Astrocyte of the spinal cord (primary cell): ENCODE data around the gene PHTF1.

Source experiments
- DNase-seq: peaks from one replicate; pipeline ENCODE4 v3.0.0; 2011; ENCODE audit warnings: low read depth, low spot score
- H3K4me3 ChIP-seq: 2 replicates; pipeline ENCODE4 v1.5.1; 2011; ENCODE audit warnings: low read depth, mild to moderate bottlenecking, low read length, moderate library complexity
- in situ Hi-C: cut with HindIII; loops from 2 replicates; pipeline ENCODE4 v1.10.0; 2017; ENCODE audit warnings: low sequenced_read_pairs
- TF ChIP-seq, protein P1 (sequence below): IDR thresholded peaks from 2 replicates; pipeline ENCODE4 v1.5.1; 2012; ENCODE audit warnings: low read depth, mild to moderate bottlenecking, low read length, inconsistent platforms

PHTF1 gene

DNA sequence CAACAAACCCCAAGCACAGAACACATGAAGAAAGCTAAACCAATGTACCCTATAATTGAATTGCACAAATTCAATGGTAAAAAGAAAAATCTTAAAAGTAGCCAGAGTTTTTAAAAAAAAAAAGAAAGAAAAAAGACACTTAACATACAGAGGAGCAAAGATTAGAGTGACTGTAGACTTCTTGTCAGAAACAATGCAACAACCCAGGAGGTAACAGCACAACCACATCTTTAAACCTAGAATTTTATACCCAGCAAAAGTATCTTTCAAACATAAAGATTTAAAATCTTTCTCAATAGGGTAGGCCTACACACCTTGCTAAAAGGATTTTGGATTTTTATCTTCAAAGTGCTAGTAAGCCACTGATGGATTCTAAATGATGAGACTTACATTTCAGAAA, 64.4 kb downstream of the PHTF1 start:
- TF ChIP-seq, protein P1, sequence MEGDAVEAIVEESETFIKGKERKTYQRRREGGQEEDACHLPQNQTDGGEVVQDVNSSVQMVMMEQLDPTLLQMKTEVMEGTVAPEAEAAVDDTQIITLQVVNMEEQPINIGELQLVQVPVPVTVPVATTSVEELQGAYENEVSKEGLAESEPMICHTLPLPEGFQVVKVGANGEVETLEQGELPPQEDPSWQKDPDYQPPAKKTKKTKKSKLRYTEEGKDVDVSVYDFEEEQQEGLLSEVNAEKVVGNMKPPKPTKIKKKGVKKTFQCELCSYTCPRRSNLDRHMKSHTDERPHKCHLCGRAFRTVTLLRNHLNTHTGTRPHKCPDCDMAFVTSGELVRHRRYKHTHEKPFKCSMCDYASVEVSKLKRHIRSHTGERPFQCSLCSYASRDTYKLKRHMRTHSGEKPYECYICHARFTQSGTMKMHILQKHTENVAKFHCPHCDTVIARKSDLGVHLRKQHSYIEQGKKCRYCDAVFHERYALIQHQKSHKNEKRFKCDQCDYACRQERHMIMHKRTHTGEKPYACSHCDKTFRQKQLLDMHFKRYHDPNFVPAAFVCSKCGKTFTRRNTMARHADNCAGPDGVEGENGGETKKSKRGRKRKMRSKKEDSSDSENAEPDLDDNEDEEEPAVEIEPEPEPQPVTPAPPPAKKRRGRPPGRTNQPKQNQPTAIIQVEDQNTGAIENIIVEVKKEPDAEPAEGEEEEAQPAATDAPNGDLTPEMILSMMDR: no peak
- DNase-seq: no peak
- no peak overlapping the region for H3K4me3 ChIP-seq
- in situ Hi-C loops: no loop called here

DNA sequence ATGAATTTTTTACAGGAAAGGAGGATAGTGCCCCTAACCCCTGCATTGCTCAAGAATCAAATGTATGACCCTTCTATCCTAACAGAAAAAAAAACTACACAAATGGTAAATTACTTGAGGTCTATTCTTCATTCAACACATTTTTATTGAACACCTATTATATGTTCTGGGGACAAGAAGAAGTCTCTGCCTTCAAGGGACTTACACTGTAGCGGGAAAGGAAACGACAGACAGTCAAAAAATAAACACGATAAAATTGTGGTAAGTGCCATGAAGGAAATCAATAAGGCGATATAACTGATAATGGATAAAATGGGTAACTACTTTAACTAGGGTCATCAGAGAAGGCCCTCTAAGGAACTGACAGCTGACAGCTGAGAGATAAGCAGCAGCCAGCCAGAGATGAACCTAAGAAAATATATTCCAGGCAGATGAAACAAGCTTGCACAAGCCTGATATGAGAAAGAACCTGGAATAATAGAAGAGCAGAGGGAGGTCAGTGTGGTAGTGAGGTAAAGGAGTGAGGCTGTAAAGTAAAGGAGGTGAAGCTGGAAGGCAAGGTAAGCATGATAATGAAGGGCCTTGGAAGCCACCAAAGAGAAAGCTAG, 66.4 kb downstream of the PHTF1 start:
- TF ChIP-seq, protein P1: no peak
- no peak overlapping the region for H3K4me3 ChIP-seq
- DNase-seq: no peak
- in situ Hi-C loops: no loop called here

DNA sequence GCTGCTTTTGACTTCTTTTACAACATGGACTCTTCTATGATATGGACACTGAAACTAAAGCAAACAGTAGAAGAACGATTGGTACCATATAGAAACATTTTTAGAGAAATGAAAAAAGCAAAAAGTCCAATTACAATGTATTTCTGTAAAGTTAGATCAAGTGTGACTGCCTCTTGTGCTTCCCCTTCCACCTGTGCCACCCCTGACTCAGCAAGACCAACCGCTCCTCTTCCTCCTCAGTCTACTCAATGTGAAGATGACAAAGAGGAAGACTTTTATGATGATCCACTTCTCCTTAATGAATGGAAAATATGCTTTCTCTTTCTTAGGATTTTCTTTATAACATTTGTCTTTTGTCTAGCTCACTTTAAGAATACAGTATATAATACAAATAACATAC, 66.9 kb downstream of the PHTF1 start:
- H3K4me3 ChIP-seq: no peak overlapping the region
- TF ChIP-seq, protein P1: no peak
- no peak for DNase-seq
- in situ Hi-C loops: no loop called here

DNA sequence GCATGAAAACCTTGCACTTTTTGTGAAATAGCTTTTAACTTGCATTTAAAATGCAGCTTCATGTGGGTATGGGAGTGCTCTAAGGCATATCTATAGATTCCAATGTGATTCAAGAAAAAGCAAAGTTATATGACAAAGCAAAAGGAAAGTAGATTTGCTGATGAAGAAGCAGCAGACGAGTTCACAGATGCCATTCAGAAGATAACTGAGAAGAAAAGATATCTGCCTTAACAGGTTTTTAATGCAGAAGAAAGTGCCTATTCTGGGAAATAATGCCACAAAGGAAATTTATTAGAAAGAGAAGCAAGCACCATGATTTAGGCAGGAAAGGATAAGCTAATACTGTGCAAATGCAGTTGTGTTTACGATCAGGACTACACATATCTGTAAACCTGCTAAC, 68.1 kb downstream of the PHTF1 start:
- in situ Hi-C loops: no loop called here
- no peak for DNase-seq
- TF ChIP-seq, protein P1: no peak
- H3K4me3 ChIP-seq: no peak overlapping the region

DNA sequence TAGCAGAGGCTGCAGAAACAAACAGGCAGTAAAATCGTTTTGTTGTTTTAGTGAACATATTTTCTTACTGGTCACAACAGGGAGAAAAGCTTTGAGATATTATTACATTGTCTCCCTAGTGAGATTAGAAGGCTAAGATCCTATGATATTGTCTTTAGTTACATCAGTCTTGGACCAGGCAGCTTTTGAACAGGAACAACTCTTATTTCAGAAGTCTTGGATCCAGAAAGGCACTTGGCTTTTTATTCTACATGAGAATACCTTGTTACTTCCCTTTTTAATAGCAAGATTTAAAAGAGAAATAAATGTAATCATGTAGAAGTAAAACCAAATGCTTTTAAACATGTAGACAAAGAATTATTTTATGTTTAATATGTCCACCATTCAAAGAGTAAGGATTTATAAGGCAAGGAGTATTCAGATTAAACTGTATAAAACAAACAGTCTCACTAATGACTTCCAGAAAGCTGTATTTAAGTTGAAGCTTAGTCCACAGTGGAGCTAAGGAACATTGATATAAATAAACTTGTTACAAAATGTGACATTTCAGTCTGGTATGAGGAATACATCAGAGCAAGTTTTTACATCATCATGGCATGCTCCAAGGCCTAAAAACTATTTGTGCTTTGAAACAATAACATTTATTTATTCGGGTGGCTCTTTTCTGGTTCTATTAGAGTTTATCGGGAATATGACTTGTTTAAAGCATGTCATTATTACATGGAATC, 72.2 kb downstream of the PHTF1 start:
- no peak for DNase-seq
- in situ Hi-C loops: no loop called here

DNA sequence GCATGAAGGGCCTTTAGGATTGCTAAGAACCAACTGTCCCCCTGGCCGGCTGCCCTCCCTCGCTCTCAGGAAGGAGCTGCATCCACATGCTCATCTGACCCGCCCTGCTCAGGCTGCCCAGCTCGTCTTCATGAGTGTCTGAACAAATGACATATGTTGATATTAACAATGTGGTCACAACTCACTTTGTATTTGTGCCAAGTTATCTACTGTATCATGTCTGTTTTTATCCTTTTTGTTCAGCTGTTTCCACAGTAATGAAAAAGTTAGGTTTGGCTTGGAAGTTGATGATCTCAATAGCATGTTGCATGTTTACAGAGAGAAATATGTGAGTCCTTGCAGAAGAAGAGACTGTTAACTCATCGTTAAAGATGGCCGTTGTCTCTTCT, 75.1 kb downstream of the PHTF1 start:
- H3K4me3 ChIP-seq: no peak overlapping the region
- peak; percentile 35 for DNase-seq
- in situ Hi-C loops: no loop called here
- TF ChIP-seq, protein P1: no peak

More for the DNA sequence above, 72.2 kb downstream of the PHTF1 start:
- TF ChIP-seq, protein P1: no peak
- no peak overlapping the region for H3K4me3 ChIP-seq
